ENCODE results near the gene DDX31.

- no peak for TF ChIP-seq CTCF (conservative IDR thresholded peaks at IDR 0.05; ENCODE audit: low read depth, low read length)
- TF ChIP-seq EZH2phosphoT487 (IDR thresholded peaks at IDR 0.05; ENCODE audit: borderline replicate concordance, low read length): no peak
- TF ChIP-seq EZH2 (IDR thresholded peaks at IDR 0.05; ENCODE audit: low read length, unreplicated experiment): no peak
Observed at GRCh38 chr9:132628746-132629145, 41.0 kb downstream of the DDX31 start.
